GM18861 (cell line): ENCODE data around the gene KLF6.
"Not testable (repeated sequence)": the region's sequence is repeated elsewhere in the genome, so short reads cannot be mapped to it uniquely, and the experiment has no call there.

ENCODE experiments used
- ATAC-seq: cut with Tn5 transposase; IDR thresholded peaks from one replicate; pipeline ENCODE4 v1.9.1; 2021; ENCODE audit not compliant: unreplicated experiment

KLF6 gene

GRCh38 chr10:3735175-3735574, 49.8 kb downstream of the KLF6 start:
- no peak for ATAC-seq

- ATAC-seq, result no peak
Measured at GRCh38 chr10:3734111-3734510, 50.9 kb downstream of the KLF6 start.

GRCh38 chr10:3732183-3732582, 52.8 kb downstream of the KLF6 start:
- not testable (repeated sequence) for ATAC-seq

- no peak for ATAC-seq
Measured at GRCh38 chr10:3729397-3729976, 55.5 kb downstream of the KLF6 start.

GRCh38 chr10:3728563-3728962, 56.4 kb downstream of the KLF6 start:
- no peak for ATAC-seq

- no peak for ATAC-seq
Measured at GRCh38 chr10:3727268-3727667, 57.7 kb downstream of the KLF6 start.
